HG03460 (cell line): ENCODE measurements around the gene RHBDF2.

ENCODE experiments used
- ATAC-seq: cut with Tn5 transposase; IDR thresholded peaks from one replicate; pipeline ENCODE4 v1.9.1; 2021; ENCODE audit not compliant: unreplicated experiment

The RHBDF2 gene

DNA sequence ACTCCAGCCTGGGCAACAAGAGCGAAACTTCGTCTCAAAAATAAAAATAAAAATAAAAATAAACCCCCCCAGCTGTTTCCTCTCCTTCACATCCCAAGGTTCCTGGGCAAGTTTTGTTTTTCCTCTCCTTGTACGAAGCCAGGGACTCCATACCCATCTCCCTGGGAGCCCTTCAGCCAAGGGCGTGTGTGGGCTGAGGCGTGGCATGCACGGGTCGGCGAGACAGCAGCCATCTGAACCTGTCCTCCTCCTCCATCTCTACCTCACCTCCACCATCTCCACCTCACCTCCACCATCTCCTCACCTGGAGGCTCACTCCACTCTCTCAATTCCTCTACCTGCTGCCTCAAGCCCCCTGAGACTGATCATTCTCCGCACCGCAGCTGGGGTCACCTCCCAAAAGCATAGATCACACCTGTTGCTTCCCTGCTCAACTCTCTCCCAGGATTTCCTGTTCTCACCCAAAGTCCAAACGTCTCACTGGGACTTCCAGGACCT, 16.9 kb downstream of the RHBDF2 start:
- no peak for ATAC-seq

DNA sequence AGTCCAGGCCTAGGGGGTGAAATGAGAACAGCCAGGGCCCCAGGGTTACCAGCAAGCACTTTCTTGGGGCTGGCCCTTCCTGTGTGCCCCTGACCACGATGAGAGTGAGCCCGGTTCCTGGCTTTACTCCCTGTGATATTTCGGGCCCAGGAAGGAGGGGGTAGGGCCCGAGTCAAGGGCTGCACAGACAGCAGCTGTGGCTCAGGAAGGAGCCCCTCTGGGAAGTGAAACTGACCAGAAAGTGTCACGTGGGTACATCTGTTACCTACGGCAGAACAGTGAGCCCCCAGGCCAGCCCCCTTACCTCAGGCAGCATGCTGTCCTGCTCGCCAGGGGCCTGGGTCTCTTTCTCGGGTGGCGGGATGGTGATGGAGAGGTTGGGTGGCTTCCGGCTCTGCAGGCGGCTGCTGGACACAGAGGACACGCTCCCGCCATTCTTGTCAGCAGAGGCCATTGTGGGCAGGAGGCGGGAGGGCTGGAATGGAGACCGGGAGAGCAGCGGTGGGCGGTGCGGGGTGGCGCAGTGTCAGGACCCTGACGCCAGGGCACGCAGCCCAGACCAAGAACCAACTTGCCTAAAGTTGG, 20.1 kb downstream of the RHBDF2 start:
- peak; percentile 58 for ATAC-seq

DNA sequence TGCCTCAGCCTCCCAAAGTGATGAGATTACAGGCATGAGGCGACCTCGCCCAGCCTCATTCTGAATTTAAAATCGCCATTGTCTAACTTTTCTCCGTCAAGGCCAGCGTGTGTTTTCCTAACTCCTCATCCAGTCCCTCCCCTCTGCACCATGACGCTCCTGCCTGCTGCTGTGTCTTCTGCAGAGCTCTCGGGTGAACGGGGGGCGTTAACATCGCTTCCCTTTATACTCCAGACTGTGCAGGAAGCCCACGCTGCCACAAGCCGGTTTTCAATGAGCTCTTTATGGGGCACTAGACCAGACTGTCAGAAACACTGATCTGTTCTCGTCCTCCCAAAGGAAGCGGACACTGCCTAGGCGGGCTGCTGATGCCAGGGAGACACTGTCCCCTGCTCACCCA, 20.6 kb downstream of the RHBDF2 start:
- peak; percentile 2 for ATAC-seq

DNA sequence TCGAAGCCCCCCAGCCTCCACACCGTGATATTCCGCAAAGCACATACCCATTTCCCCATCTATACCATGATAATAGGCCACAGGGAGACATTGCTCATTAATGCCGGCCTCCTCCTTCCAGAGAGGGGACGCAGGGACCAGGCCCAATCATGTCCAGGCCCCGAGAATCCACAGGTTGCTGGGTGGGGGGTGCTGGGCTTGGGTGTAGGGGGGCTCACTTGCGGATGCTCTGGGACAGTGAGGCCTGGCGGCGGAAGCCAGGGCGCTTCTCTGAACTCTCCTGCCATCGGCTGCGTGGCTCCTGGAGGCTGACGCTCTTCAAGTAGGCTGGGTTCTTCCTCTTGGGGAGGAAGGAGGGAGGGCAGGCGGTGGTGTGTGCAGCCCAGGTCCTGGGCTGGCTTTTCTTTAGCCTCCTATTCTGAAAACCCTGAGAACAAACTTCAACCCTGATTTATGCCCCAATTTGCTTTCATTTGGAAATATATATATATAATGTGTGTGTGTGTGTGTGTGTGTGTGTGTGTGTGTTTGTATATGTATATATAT, 21.6 kb downstream of the RHBDF2 start:
- ATAC-seq, result no peak

DNA sequence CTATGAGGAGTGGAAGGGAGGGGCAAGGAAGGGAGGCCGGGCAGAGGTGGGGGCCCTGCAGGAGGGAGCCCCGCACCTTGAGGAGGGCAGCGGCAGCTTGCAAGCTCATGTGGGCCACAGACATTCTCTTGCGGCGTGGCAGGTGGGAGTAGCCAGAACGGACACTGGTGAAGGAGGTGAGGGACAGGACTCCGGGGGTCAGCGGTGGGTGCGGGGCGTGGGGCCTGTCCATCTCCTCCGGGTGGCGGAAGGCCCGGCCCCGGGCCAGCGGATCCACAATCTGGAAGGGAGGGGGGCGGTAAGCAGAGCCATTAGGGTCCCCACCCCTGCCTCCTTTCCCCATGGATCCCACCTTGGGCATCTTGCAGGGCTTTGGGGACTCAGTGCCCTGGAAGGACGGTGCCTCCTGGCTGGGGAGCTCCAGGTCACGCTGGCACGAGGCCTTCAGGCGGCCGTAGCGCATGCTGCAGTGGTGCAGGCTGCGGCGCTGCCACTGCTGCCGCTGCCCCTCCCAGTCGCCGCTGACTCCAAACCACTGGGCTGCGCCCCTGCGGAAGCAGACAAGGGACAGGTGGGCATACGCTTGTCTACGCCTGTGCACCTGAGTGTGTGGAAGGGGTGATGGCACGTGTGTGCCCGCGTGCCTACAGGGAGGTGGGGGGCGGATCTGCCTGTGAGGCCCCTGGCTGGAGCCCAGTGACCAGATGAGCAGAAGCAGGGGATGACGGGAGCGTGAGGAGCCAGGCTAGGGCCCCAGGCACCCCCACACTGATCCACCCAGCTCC, 22.3 kb downstream of the RHBDF2 start:
- no peak for ATAC-seq

DNA sequence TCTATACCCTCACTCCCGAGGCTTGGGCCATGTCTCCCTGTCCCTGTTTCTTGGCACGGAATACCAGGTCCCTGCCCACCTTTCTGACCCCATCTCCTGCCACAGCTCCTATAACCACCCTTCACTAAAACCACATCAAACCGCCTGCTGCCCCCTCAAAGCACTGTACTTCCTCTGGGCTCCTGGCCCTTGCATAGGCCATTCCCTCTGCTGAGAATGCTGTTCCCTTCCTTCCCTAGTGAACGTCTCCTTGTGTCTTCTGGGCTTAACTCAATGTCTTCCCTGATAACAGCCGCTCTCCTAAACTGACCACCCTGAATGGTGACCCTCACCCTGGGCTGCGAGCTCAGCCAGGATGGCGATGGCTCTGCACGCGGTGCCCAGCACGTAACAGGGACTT, 23.1 kb downstream of the RHBDF2 start:
- ATAC-seq, result no peak

DNA sequence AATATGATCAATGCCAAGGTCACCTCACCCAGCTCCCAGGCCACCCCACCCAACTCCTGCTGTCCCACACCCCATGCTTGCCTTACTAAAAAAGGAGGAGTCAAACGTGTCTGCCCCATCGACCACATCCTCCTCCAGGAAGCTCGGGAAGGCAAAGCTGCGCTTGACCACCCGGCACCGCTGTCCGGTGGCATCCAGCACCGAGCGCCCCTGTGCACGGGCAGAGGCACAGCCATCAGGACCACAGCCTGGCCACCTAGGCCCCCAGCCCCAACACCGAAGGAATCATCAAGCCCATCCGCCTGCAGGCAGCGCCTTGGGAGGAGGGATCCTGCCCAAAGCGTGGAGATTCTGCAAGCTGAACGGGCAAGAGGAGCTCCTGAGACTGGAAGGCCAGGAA, 23.6 kb downstream of the RHBDF2 start:
- no peak for ATAC-seq

DNA sequence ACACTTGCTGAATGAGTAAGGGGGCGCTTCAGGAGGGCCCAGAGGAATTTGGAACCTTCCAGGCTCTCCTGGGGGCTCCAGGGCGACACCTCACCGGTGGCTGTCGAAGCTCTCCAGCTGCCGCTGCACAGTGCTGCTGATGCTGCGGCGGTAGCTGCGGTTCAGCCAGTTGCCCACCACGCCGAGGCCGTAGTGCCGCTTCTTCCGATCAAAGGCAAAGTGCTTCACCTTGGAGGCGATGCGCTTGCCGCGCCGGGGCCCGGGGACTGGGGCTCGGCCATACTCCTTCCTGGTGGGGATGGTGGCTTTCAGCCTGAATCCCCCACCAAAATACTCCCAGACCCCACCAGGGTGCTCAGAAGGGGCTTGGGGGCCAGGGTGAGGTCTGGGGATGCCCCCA, 24.5 kb downstream of the RHBDF2 start:
- no peak for ATAC-seq

DNA sequence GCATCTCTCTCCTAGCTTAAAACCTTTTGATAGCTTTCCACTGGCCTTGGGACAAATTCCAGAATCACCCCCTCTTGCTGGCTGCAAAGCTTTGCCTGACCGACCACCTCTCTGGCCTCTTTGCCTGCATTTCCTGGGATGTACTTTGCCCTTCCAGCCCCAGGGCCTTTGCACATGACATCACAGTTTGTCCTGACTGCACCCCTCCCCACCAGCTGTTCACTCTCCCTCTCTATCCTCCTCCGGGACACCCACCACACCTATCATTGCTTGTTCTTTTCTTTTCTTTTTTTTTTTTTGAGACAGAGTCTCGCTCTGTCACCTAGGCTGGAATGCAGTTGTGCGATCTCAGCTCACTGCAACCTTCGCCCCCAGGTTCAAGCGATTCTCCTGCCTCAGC, 25.9 kb downstream of the RHBDF2 start:
- no peak for ATAC-seq

DNA sequence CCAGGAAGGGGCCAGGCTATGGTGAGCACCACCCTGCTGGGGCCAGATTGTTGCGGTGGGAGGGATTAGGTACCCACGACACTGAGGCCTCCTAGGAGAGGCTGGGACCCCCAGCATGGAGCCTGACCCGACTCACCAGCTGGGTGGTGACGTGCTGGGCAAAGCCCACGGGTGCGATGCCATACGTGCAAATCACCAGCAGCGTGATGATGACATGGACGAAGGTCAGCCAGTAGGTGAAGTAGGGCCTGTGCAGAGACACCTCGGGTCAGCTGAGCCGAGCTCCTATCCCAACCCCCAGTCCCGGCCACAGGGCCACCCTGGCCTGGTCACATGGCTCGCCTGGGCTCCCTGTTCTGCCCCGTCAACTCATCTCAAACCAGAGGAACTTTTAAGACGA, 26.3 kb downstream of the RHBDF2 start:
- ATAC-seq, result no peak

DNA sequence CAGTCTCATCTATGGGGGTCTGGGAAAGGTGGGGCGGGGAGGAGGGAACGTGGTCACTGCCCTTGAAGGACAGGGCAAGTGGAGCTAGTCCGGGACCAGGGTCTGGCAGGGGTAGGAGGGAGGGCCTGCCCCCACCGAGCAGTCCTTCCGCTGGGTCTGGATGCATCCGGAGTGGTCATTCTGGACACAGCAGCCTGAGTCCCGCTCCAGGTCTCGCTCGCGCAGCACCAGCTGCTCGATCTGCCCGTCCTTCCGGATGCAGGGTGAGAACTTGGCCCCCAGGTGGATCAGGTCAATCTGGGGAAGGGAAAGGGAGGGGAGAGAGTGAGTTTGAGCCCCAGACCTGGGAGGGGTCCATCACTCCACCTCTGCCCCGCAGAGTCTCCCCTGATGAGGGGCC, 27.0 kb downstream of the RHBDF2 start:
- no peak for ATAC-seq

DNA sequence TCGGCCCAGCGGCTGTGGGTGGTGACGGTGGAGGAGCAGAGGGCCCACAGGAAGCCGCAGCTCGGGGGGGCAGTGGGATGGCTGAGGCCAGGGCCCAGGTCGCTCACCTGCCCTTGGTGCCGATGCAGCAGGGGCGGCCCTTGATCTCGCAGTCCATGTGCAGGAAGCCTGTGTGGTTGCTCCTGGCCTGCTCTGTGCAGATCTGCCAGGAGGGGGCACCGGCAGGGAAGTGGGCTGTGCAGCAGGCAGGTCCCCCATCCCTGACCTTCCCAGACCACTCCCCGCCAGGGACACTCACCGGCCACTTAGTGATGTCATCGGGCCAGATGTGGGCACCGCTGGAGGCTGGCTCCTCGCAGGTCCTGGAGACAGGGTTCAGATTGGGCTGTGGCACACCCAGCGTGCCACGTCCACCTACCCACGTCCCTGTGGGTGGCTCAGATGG, 27.7 kb downstream of the RHBDF2 start:
- ATAC-seq, result no peak

DNA sequence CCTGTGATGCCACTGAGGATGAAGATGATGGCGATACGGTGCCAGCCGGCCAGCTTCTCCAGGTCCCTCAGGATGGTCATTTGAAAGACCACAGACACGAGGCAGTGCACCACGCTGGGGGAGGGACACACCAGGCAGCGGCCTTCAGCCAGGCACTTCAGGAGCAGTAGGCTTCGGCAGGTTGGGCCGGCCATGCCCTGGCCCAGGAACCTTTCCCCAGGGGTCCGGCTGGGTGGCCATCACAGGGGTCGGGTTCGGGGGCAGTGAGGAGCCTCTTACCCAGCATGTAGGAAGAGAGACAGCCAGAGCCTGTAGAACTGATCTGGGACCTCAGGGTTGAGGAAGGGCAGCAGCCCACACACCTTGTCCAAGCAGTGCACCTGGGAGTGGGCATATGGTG, 28.5 kb downstream of the RHBDF2 start:
- no peak for ATAC-seq

DNA sequence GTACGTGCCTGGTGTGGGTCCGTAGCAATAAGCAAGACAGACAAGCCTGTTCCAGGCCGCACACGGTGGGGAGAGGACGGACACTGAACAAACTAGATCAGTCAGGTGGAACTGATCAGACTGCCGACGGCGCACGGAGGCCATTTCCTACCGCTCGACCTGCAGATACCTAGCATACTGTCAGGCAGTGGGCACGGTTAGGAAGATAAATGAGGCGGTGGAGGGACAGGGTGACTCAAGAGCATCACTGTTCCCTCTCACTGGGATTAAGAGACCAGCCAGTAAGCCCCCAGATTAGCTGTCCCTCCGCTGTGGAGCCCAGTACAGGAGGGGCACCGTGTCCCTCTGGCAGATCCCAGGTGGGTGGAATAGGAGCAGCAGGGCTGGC, 29.0 kb downstream of the RHBDF2 start:
- ATAC-seq, result no peak

DNA sequence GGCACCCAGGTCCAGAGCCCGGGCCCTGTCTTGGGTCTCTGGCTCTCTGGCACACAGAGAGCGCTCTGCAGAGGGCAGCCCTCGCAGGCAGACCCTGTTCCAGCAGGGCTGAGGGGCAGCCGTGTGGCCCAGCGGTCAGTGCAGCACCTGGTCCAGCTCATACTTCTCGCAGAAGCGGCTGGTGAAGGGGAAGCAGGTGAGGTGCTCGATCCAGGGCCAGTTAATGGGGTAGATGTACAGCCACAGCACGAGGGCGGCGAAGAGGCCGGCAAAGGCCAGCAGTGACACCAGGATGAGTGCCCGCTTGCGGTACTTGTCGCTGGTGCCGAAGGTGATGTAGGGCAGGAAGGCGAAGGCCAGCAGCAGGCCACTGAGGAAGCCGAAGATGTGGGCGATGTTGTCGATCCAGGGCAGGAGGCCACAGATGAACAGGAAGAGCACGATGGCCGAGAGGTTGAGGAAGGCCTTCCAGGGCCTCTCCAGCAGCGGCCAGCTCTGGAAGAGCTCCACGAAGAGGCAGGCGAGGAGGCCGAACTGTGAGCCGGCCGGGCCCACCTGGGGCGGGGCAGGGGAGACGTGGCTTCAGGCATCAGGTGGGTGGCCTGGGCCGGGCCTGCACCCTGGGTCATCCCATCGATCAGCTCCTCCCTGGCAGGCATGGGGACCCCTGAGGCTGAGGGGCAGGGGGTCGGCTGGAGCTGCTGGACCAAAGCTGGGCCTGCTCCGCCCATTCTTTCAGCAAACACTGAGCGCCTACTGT, 29.5 kb downstream of the RHBDF2 start:
- no peak for ATAC-seq

DNA sequence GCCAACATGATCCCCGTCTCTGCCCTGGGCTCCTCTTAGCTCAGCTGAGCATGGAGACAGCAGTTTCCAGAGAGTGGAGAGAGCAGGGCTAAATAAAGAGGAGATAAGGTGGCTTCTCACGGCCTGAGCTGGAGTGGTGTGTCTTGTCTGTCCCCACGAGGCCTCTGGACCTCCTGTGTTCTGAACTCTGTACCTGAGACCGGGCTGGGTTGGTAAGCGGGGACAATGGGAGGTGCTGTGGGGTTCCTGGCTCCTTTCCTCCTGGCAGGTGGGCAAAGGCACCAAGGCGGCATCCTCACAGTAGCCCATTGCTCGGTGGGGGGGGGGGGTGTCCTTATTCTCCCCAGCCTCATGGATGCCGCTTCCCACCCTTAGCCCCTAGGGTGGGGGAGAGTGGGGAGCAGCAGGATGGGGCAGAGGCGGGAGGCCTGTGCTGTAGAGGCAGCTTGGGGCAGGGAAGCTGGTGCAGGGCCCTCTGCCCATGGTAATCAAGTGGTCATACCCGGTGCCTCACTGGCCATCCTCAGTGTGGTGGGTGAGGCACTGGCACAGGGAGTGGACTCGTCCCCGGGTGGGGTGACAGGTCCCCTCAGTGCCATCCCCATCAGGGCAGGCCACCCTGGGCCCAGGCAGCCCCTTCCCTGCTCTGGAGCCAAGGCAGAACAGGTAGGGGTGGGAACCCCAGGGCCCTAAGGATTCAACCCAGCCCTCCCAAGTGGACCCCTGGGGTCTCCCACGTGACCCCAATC, 31.1 kb downstream of the RHBDF2 start:
- ATAC-seq, result no peak

DNA sequence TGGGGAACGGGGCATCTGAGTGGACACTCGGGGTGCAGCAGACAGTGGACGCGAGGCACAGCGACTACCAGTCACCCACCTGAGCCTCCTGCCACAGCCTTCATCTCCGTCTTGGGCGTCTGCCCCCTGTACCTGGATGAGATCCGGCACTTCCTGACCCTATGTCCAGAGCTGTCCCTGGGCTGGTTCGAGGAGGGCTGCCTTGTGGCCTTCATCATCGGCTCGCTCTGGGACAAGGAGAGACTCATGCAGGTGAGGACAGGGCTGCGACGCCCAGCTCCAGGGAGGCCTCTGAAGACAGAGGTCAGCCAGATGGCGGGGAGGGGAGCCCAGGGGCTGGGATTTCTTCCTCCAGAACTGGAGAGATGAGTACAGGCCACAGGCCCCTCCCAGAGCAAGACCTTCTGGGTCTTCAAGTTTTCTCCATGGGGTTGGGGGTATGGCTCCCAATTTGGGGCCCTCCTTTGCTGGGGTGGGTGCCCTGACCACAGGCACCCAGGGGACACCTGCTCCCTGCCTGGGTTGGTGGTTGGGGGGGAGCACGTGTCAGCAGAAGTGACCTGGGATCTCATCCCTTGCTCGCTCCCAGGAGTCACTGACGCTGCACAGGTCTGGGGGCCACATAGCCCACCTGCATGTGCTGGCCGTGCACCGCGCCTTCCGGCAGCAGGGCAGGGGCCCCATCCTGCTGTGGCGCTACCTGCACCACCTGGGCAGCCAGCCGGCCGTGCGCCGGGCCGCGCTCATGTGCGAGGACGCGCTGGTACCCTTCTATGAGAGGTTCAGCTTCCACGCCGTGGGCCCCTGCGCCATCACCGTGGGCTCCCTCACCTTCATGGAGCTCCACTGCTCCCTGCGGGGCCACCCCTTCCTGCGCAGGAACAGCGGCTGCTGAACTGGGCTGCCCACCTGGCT, 31.9 kb downstream of the RHBDF2 start:
- no peak for ATAC-seq

DNA sequence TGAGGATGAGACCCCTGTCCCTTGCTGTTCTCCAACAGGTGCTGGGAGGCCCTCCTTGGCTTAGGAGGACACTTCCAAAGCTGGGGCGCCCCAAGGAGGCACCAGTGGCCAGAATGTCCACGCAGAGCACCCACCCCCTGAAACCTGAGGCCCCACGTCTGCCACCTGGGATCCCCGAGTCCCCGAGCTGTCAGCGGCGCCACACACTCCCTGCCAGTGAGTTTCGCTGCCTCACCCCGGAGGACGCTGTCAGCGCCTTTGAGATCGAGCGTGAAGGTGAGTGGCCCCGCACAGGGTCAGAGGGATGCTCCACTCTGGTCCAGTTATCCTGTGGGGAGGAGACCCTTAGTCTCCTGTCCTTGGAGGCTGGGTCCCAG, 32.6 kb downstream of the RHBDF2 start:
- no peak for ATAC-seq

DNA sequence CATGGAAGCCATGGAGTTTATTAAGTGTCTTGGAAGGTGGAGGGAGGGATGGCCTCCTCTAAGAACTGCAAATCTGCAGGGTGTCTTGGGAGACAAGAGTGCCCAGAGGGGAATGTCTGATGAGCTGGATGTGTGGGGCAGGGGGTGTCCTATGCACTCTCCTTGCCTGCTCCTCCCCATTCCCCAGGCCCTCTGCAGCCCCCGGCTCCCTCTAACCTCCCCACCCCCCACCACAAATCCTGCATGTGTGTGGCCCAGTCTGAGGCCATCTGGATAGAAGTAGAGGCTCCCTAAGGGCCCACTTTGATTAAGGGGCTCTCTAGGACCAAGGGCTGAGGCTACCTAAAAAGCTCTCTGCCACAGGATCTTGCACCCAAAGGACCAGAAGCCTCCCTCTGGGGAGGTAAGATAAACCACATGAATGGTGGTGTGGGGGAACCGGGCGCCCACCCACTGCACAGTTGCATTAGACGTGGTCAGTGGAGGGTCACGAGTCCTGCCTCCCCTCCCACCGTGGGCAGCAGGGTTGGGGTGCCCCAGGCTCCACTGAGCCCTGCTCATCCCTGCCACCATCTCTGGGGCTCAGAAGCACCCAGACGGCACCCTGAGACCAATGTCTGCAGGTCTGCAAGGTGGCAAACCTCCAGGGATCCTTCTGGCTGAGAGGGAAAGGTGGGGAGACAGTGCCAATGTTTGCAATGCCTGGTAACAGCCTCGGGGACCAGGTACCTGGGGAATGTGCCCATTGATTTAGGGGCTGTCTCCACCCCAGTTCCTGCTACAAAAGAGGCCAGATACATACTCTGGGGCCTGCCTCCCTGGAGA, 33.2 kb downstream of the RHBDF2 start:
- no peak for ATAC-seq
